ENCODE data around the gene UHRF1.

UHRF1 gene

GRCh38 chr19:4988770-4989251 is 79.5 kb downstream of the UHRF1 start:
- in situ Hi-C loops (cut with MboI; ENCODE audit: low pct_unique_long_range_greater_than_20kb, low sequenced_read_pairs, unreplicated experiment), result no loop called here
- no peak for DNase-seq (ENCODE audit: low spot score)

GRCh38 chr19:4990306-4990705 is 81.0 kb downstream of the UHRF1 start:
- no peak for TF ChIP-seq CTCF (IDR thresholded peaks at IDR 0.05; ENCODE audit: extremely low read depth, insufficient read depth, missing control alignments)
- in situ Hi-C loops (cut with MboI; ENCODE audit: low pct_unique_long_range_greater_than_20kb, low sequenced_read_pairs, unreplicated experiment), result no loop called here
- DNase-seq (ENCODE audit: low spot score), result no peak

More at GRCh38 chr19:4988770-4989251, 79.5 kb downstream of the UHRF1 start:
- no peak for TF ChIP-seq CTCF (IDR thresholded peaks at IDR 0.05; ENCODE audit: extremely low read depth, insufficient read depth, missing control alignments)

- no peak for TF ChIP-seq CTCF (IDR thresholded peaks at IDR 0.05; ENCODE audit: extremely low read depth, insufficient read depth, missing control alignments)
- in situ Hi-C loops (cut with MboI; ENCODE audit: low pct_unique_long_range_greater_than_20kb, low sequenced_read_pairs, unreplicated experiment), result no loop called here
- DNase-seq (ENCODE audit: low spot score), result no peak
Measured at GRCh38 chr19:4991538-4991937, 82.2 kb downstream of the UHRF1 start.

GRCh38 chr19:4991996-4992698 is 82.8 kb downstream of the UHRF1 start:
- no peak for TF ChIP-seq CTCF (IDR thresholded peaks at IDR 0.05; ENCODE audit: extremely low read depth, insufficient read depth, missing control alignments)
- in situ Hi-C loops (cut with MboI; ENCODE audit: low pct_unique_long_range_greater_than_20kb, low sequenced_read_pairs, unreplicated experiment), result no loop called here

GRCh38 chr19:4993683-4994082 is 84.4 kb downstream of the UHRF1 start:
- no peak for DNase-seq (ENCODE audit: low spot score)

More at GRCh38 chr19:4991996-4992698, 82.8 kb downstream of the UHRF1 start:
- DNase-seq (ENCODE audit: low spot score), result no peak

GRCh38 chr19:4996701-4997100 is 87.4 kb downstream of the UHRF1 start:
- no peak for TF ChIP-seq CTCF (IDR thresholded peaks at IDR 0.05; ENCODE audit: extremely low read depth, insufficient read depth, missing control alignments)
- in situ Hi-C loops (cut with MboI; ENCODE audit: low pct_unique_long_range_greater_than_20kb, low sequenced_read_pairs, unreplicated experiment), result no loop called here
- DNase-seq (ENCODE audit: low spot score), result no peak

More at GRCh38 chr19:4993683-4994082, 84.4 kb downstream of the UHRF1 start:
- no peak for TF ChIP-seq CTCF (IDR thresholded peaks at IDR 0.05; ENCODE audit: extremely low read depth, insufficient read depth, missing control alignments)
- in situ Hi-C loops (cut with MboI; ENCODE audit: low pct_unique_long_range_greater_than_20kb, low sequenced_read_pairs, unreplicated experiment), result no loop called here

Data from GM13977 (cell line).